Spleen (tissue), 11 donors: ENCODE data around the gene PCP2. TPM values are rescaled to one million over a fixed set of nuclear protein-coding genes. Genes with fewer than 3 reads are reported as not detected.

Source experiments
- DNase-seq: peaks from one replicate; pipeline ENCODE4 v3.0.0-alpha.2; 2020
- H3K27ac ChIP-seq, 8 donors: fragments of 200-600 bp; sonication (generic) in 7 of 8; 1 replicate in 4 of 8; 2 replicates in 4 of 8; pipeline versions ENCODE4 v1.5.0 to v1.8.0; 2016 to 2021; ENCODE audit warnings: inconsistent platforms in 4 of 8, mild to moderate bottlenecking in 4 of 8, moderate library complexity in 1 of 8
- H3K27me3 ChIP-seq, 7 donors: fragments of 200-600 bp; sonication (generic) in 6 of 7; replicated peaks in 1 of 7; 1 replicate in 4 of 7; 2 replicates in 3 of 7; pipeline versions ENCODE4 v1.5.0 to v1.8.0; 2016 to 2021; ENCODE audit warnings: inconsistent platforms in 3 of 7, mild to moderate bottlenecking in 1 of 7
- H3K36me3 ChIP-seq, 6 donors: fragments of 200-600 bp; sonication (generic) in 5 of 6; 1 replicate in 4 of 6; 2 replicates in 2 of 6; pipeline versions ENCODE4 v1.5.0 to v1.8.0; 2016 to 2021; ENCODE audit warnings: inconsistent platforms in 2 of 6
- H3K4me1 ChIP-seq, 6 donors: fragments of 200-600 bp; sonication (generic) in 5 of 6; 1 replicate in 3 of 6; 2 replicates in 3 of 6; pipeline versions ENCODE4 v1.5.0 to v1.8.0; 2016 to 2021; ENCODE audit warnings: inconsistent platforms in 3 of 6
- H3K4me3 ChIP-seq, 8 donors: fragments of 200-600 bp; sonication (generic) in 7 of 8; 1 replicate in 4 of 8; 2 replicates in 4 of 8; pipeline versions ENCODE4 v1.5.0 to v1.8.0; 2016 to 2021; ENCODE audit warnings: inconsistent platforms in 4 of 8, mild to moderate bottlenecking in 4 of 8, moderate library complexity in 2 of 8
- H3K9me3 ChIP-seq, 8 donors: fragments of 200-600 bp; sonication (generic) in 7 of 8; 1 replicate in 4 of 8; 2 replicates in 4 of 8; pipeline versions ENCODE4 v1.5.0 to v1.8.0; 2016 to 2021; ENCODE audit warnings: inconsistent platforms in 4 of 8
- POLR2A ChIP-seq, 3 donors: fragments of 450-650 bp; IDR thresholded peaks; one replicate each; pipeline ENCODE4 v1.5.1; 2017; ENCODE audit warnings: antibody characterized with exemption in 3 of 3, mild to moderate bottlenecking in 1 of 3
- POLR2AphosphoS5 ChIP-seq, 3 donors: sonication (generic); formaldehyde crosslinking; IDR thresholded peaks; one replicate each; pipeline ENCODE4 v1.5.1; 2017; ENCODE audit warnings: antibody characterized with exemption in 3 of 3
- WGBS, 5 donors: extraction: QIAGEN DNeasy Blood & Tissue Kit in 3 of 5; methylation state at CpG; one replicate each; pipeline versions ENCODE4 v1.1.5 to v1.1.7; 2013 to 2018; 5-methylcytosine and 5-hydroxymethylcytosine counted together
- intact Hi-C: fragments of 100-400 bp; cut with DNase I; formaldehyde crosslinking; loops from one replicate; pipeline ENCODE4 v1.15.0; 2023; ENCODE audit warnings: low total_unique reads
- polyA plus RNA-seq, 3 donors: library from polyadenylated mRNA; stranded (reverse); fragments of 200-250 nt; gene quantifications; one replicate each; pipeline ENCODE4 v1.2.1, GENCODE V29; 2013
- total RNA-seq, 7 donors: library from RNA; depleted of rRNA in 3 of 7; stranded (reverse); fragments of >200 nt in 3 of 7; fragmentation: NEBNext Ultra II Directional in 4 of 7; extraction: Animal tissue kit (Norgen Biotek cat#: 25700) in 4 of 7; gene quantifications; one replicate each; pipeline versions ENCODE4 v1.1.0 to v1.2.1, GENCODE V29; 2016 to 2021
- TF ChIP-seq, protein P1 (sequence below), 11 experiments: fragments of 200-600 bp in 7 of 11; fragments of 450-650 bp in 4 of 11; sonication (generic) in 4 of 11; IDR thresholded peaks in 8 of 11; conservative IDR thresholded peaks in 3 of 11; 1 replicate in 7 of 11; 2 replicates in 4 of 11; pipeline versions ENCODE4 v1.4.0 to v1.8.0; 2016 to 2021; ENCODE audit warnings: antibody characterized with exemption in 11 of 11, inconsistent platforms in 4 of 11, mild to moderate bottlenecking in 1 of 11
- donor health status: healthy with polysubstance abuse.
- donor health status: DM: no; HTN: no; CAD: no; lungs with moderate emphysema.
- donor health status: DM: no; HTN: no; CAD: no.
- donor health status: Bipolar disorder and iron deficiency.
- donor health status: healthy.
- donor health status: DM: no; HTN: no; CAD: no.
- donor health status: DM: yes; HTN: yes; CAD: no.

The PCP2 gene
- total and polyA plus RNA-seq, 10 donors: 1.5 to 5.9 (median 2.5) TPM; not detected in 1

DNA sequence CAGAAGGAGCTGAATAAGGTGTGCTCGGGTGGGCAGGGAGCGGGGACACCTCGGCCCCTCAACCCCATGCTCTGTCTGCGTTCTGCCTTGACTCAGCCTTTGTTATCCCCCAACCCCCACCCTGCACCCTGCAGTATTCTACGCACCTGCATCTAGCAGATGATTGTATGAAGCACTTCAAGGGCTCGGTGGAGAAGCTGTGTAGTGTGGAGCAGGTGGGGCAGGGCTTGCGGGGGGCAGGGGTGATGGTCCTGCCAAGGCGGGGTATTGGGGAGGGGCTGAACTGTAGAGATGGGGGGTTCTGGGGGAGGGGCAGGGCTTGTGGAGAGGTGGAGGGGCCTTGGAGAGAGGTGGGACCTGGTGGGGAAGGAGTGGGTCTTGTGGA is 9.5 kb upstream of the PCP2 start:
- Histone ChIP-seq H3K27me3 (no peaks in the 10 kb centered on the region), H3K4me1 (peaks cover 0 to 62% (median 18%) of the 10 kb centered on the region in 6 donors), H3K27ac (peak overlapping the region in 1 of 8 donors; percentile 37), H3K9me3 (no peaks in the 10 kb centered on the region), H3K4me3 (no peak overlapping the region), H3K36me3 (peaks cover 0 to 91% (median 38%) of the 10 kb centered on the region in 6 donors)
- intact Hi-C loops: no loop called here
- TF ChIP-seq, protein P1, sequence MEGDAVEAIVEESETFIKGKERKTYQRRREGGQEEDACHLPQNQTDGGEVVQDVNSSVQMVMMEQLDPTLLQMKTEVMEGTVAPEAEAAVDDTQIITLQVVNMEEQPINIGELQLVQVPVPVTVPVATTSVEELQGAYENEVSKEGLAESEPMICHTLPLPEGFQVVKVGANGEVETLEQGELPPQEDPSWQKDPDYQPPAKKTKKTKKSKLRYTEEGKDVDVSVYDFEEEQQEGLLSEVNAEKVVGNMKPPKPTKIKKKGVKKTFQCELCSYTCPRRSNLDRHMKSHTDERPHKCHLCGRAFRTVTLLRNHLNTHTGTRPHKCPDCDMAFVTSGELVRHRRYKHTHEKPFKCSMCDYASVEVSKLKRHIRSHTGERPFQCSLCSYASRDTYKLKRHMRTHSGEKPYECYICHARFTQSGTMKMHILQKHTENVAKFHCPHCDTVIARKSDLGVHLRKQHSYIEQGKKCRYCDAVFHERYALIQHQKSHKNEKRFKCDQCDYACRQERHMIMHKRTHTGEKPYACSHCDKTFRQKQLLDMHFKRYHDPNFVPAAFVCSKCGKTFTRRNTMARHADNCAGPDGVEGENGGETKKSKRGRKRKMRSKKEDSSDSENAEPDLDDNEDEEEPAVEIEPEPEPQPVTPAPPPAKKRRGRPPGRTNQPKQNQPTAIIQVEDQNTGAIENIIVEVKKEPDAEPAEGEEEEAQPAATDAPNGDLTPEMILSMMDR (IDR thresholded peaks at IDR 0.05 in 8 of 11, conservative IDR thresholded peaks at IDR 0.05 in 3 of 11): no peak
- TF ChIP-seq POLR2AphosphoS5 (IDR thresholded peaks at IDR 0.05) (no peak), POLR2A (IDR thresholded peaks at IDR 0.05) (no peak)
- WGBS, 5 donors: 89 to 96% (median 96%) methylated on average over 8 of the region's 8 CpGs
- no peak for DNase-seq

DNA sequence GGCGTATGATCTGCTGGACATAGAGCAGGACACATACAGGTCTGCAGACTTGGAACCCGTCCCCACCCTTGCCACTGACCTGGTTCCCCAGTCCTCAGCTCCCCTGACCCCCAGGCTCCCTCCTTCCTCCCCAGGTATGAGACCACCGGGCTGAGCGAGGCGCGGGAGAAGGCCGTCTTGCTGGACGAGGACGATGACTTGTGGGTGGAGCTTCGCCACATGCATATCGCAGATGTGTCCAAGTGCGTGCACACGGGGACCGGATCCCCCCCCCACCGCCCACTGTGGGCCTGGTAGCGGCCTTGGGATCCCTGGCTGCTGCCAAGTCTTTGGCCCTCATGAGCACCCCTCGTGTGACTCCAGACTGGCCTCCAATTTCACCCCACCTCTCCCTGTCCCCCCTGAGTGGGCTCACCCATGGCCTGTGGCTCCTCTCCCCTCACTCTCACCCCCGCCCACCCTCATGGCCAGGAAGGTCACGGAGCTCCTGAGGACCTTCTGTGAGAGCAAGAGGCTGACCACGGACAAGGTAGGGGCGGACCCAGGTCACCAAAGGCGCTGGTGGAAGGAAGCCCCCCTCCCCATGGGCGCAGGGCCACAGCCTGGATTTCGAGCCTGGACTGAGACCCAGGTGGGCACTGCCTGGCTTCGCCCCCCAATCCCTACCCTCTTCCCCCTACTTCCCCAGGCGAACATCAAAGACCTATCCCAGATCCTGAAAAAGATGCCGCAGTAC is 8.9 kb upstream of the PCP2 start:
- Histone ChIP-seq H3K36me3 (peaks cover 0 to 85% (median 38%) of the 10 kb centered on the region in 6 donors), H3K4me1 (peaks cover 5 to 67% (median 23%) of the 10 kb centered on the region in 6 donors), H3K4me3 (no peak overlapping the region), H3K9me3 (no peaks in the 10 kb centered on the region), H3K27me3 (peaks cover 0 to 2% (median 0%) of the 10 kb centered on the region in 7 donors), H3K27ac (no peak overlapping the region)
- intact Hi-C loops: no loop called here
- TF ChIP-seq, protein P1 (IDR thresholded peaks at IDR 0.05 in 8 of 11, conservative IDR thresholded peaks at IDR 0.05 in 3 of 11): no peak
- TF ChIP-seq POLR2AphosphoS5 (IDR thresholded peaks at IDR 0.05): peak in 1 of 3 donors; percentile 69
- no peak for DNase-seq
- 90 to 93% (median 92%) methylated on average over 17 to 27 of the region's 27 CpGs for WGBS, 5 donors

DNA sequence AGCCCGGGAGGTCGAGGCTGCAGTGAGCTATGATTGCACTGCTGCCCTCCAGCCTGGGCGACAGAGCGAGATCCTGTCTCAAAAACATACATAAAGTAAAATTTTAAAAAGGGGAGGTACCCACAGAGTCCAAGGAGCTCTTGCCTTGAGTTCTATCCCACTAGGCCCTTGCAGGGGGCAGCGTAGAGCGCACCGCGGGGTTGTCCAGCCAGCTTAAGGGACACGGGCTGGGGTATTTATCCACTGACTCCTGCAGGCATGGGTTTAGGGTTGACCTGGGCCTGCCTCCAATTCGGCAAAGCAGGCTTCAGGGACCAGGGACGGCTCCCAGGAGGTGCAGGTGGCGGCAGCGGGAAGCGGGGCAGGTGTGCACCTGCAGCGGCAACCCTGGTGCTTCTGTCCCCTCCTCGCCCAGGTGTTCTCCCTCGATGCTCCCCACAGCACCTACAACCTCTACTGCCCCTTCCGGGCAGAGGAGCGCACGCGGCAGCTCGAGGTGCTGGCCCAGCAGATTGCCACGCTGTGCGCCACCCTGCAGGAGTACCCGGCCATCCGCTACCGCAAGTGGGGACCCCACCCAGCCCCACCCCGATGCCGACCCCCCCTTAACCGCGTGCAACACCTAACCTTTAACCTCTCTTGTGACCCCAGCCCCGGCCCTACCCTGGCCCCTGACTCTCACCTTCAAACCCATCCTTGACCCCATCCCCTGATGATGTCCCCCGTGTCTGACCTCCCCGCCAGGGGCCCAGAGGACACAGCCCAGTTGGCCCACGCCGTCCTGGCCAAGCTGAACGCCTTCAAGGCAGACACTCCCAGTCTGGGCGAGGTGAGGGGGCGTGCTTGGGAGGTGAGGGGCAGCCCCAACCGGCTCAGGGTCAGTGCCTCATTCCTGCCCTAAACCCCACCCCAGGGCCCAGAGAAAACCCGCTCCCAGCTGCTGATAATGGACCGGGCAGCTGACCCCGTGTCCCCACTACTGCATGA is 8.1 kb upstream of the PCP2 start:
- DNase-seq: no peak
- Histone ChIP-seq H3K27me3 (peaks cover 0 to 11% (median 0%) of the 10 kb centered on the region in 7 donors), H3K4me1 (peaks cover 6 to 66% (median 30%) of the 10 kb centered on the region in 6 donors), H3K36me3 (peaks cover 0 to 76% (median 30%) of the 10 kb centered on the region in 6 donors), H3K9me3 (no peaks in the 10 kb centered on the region), H3K27ac (no peak overlapping the region), H3K4me3 (no peak overlapping the region)
- intact Hi-C loops: no loop called here
- 88 to 93% (median 91%) methylated on average over 37 to 43 of the region's 43 CpGs for WGBS, 5 donors
- TF ChIP-seq, protein P1 (IDR thresholded peaks at IDR 0.05 in 8 of 11, conservative IDR thresholded peaks at IDR 0.05 in 3 of 11): no peak
- TF ChIP-seq POLR2AphosphoS5 (IDR thresholded peaks at IDR 0.05): peak in 1 of 3 donors; percentile 24
